Ramos (cell line): ENCODE measurements around the gene HTT-AS.
"Not testable (repeated sequence)": the region's sequence is repeated elsewhere in the genome, so short reads cannot be mapped to it uniquely, and the experiment has no call there.

ENCODE experiments used
- in situ Hi-C: fragments of 300-500 bp; cut with MboI; formaldehyde crosslinking; loops from one replicate; pipeline ENCODE4 v1.14.3; 2022; ENCODE audit warnings: low sequenced_read_pairs; ENCODE audit not compliant: unreplicated experiment

The HTT-AS gene

GRCh38 chr4:3062471-3062870 is 11.9 kb downstream of the HTT-AS start:
- in situ Hi-C loops: no loop called here

- in situ Hi-C loops: no loop called here
Measured at GRCh38 chr4:3060946-3061345, 13.4 kb downstream of the HTT-AS start.

- in situ Hi-C loops: no loop called here
Measured at GRCh38 chr4:3059943-3060342, 14.4 kb downstream of the HTT-AS start.

GRCh38 chr4:3054169-3054759 is 20.1 kb downstream of the HTT-AS start:
- in situ Hi-C loops: no loop called here

- in situ Hi-C loops: not testable (repeated sequence)
Measured at GRCh38 chr4:3051141-3051897, 23.0 kb downstream of the HTT-AS start.

- in situ Hi-C loops: no loop called here
Measured at GRCh38 chr4:3047464-3048286, 26.7 kb downstream of the HTT-AS start.

- in situ Hi-C loops: no loop called here
Measured at GRCh38 chr4:3046623-3047022, 27.7 kb downstream of the HTT-AS start.

GRCh38 chr4:3046162-3046561 is 28.2 kb downstream of the HTT-AS start:
- in situ Hi-C loops: no loop called here

- in situ Hi-C loops: no loop called here
Measured at GRCh38 chr4:3044870-3045819, 29.2 kb downstream of the HTT-AS start.

- in situ Hi-C loops: no loop called here
Measured at GRCh38 chr4:3043282-3044020, 30.9 kb downstream of the HTT-AS start.

- in situ Hi-C loops: no loop called here
Measured at GRCh38 chr4:3042226-3042625, 32.1 kb downstream of the HTT-AS start.

- in situ Hi-C loops: no loop called here
Measured at GRCh38 chr4:3041192-3042142, 32.9 kb downstream of the HTT-AS start.

GRCh38 chr4:3040452-3041191 is 33.7 kb downstream of the HTT-AS start:
- in situ Hi-C loops: no loop called here

- in situ Hi-C loops: no loop called here
Measured at GRCh38 chr4:3039706-3040366, 34.5 kb downstream of the HTT-AS start.

- in situ Hi-C loops: no loop called here
Measured at GRCh38 chr4:3037957-3038461, 36.3 kb downstream of the HTT-AS start.

GRCh38 chr4:3036131-3036952 is 38.0 kb downstream of the HTT-AS start:
- in situ Hi-C loops: no loop called here
